ENCODE measurements around the gene PDGFC.

Gene PDGFC

DNA sequence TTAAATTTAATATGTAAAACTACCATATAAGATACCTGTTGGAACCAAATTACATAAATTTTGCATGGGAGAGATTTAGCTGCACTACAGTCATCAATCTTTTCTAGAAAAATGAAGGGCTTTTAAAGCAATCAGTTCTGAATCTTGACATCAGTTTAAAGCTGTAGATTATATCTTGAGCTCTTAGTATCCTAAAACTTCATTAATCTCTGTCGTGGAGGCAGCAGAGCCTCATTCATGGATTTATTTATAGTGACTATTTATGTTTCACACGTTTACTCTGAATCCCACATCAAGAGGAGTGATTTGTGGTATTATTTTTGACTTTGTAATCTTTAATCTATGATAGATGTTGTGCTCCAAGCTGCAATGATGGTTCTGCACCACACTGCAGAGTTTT is 175.9 kb downstream of the PDGFC start:
- TF ChIP-seq GATA2 (IDR thresholded peaks at IDR 0.05; ENCODE audit: low read depth, low read length): no peak
- TF ChIP-seq GATA3 (IDR thresholded peaks at IDR 0.05; ENCODE audit: low read depth, low read length): no peak

- TF ChIP-seq GATA3 (IDR thresholded peaks at IDR 0.05; ENCODE audit: low read depth, low read length) (no peak), GATA2 (IDR thresholded peaks at IDR 0.05; ENCODE audit: low read depth, low read length) (no peak)
Measured at GRCh38 chr4:156794863-156795262, 176.7 kb downstream of the PDGFC start.

GRCh38 chr4:156792462-156793085 is 179.0 kb downstream of the PDGFC start:
- TF ChIP-seq GATA2 (IDR thresholded peaks at IDR 0.05; ENCODE audit: low read depth, low read length) (no peak), GATA3 (IDR thresholded peaks at IDR 0.05; ENCODE audit: low read depth, low read length) (no peak)

- TF ChIP-seq GATA3 (IDR thresholded peaks at IDR 0.05; ENCODE audit: low read depth, low read length) (no peak), GATA2 (IDR thresholded peaks at IDR 0.05; ENCODE audit: low read depth, low read length) (no peak)
Measured at GRCh38 chr4:156790866-156791265, 180.7 kb downstream of the PDGFC start.

GRCh38 chr4:156788782-156789181 is 182.8 kb downstream of the PDGFC start:
- TF ChIP-seq GATA3 (IDR thresholded peaks at IDR 0.05; ENCODE audit: low read depth, low read length) (no peak), GATA2 (IDR thresholded peaks at IDR 0.05; ENCODE audit: low read depth, low read length) (no peak)

- TF ChIP-seq GATA3 (IDR thresholded peaks at IDR 0.05; ENCODE audit: low read depth, low read length): no peak
- TF ChIP-seq GATA2 (IDR thresholded peaks at IDR 0.05; ENCODE audit: low read depth, low read length): no peak
Measured at GRCh38 chr4:156786713-156787112, 184.9 kb downstream of the PDGFC start.

DNA sequence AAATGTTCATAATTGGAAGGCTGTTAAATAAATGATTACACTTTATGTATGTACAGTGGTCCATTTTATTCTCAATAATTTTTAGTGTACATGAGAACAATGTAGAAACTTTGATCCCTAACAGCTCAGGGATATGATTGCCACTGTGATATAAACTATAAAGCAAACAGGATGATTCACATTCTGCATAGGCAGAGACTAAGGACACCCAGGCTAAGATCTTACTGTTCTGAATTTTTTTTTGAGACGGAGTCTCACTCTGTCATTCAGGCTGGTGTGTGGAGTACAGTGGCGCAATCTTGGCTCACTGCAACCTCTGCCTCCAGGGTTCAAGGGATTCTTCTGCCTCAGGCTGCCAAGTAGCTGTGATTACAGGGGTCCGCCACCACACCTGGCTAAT is 186.6 kb downstream of the PDGFC start:
- TF ChIP-seq GATA3 (IDR thresholded peaks at IDR 0.05; ENCODE audit: low read depth, low read length) (no peak), GATA2 (IDR thresholded peaks at IDR 0.05; ENCODE audit: low read depth, low read length) (no peak)

GRCh38 chr4:156783966-156784365 is 187.6 kb downstream of the PDGFC start:
- TF ChIP-seq GATA3 (IDR thresholded peaks at IDR 0.05; ENCODE audit: low read depth, low read length): no peak
- no peak for TF ChIP-seq GATA2 (IDR thresholded peaks at IDR 0.05; ENCODE audit: low read depth, low read length)

GRCh38 chr4:156782491-156782890 is 189.1 kb downstream of the PDGFC start:
- no peak for TF ChIP-seq GATA3 (IDR thresholded peaks at IDR 0.05; ENCODE audit: low read depth, low read length)
- no peak for TF ChIP-seq GATA2 (IDR thresholded peaks at IDR 0.05; ENCODE audit: low read depth, low read length)

DNA sequence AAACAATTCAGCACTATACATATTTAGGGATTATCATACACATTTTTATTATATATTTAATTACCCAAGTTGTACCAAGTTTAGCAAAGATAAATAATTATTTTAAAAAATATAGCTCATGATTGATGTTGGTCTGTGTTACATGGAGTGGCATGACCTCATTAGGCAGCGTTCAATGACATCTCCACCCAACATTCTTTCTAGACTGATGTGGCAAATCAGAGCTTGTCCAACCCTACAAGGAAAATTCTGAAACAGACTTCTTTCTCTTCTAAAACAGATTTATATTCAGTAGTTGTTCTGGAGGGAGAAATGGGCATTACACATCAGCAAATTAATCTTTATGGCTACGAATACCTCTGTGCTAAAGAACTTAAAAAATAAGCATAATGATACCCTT is 189.7 kb downstream of the PDGFC start:
- TF ChIP-seq GATA2 (IDR thresholded peaks at IDR 0.05; ENCODE audit: low read depth, low read length) (no peak), GATA3 (IDR thresholded peaks at IDR 0.05; ENCODE audit: low read depth, low read length) (no peak)

DNA sequence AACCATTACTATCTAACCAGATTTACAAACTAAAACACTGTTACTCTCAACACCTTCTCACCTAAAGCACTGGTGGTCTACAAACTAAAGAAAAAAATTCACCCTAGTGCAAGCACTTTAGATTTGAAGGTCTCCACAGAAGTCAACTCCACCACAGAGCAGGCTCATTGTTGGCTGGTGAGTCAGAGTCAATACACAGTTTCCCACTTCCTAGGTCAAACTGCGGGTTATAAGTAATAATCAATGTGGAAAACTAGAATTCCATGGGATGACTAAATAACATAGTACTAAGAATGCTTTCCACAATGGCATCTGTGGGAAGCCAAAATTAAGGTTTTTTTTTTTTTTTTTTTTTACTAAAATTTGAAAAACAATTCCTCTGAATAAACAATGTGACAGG is 191.8 kb downstream of the PDGFC start:
- TF ChIP-seq GATA2 (IDR thresholded peaks at IDR 0.05; ENCODE audit: low read depth, low read length): no peak
- TF ChIP-seq GATA3 (IDR thresholded peaks at IDR 0.05; ENCODE audit: low read depth, low read length): no peak

DNA sequence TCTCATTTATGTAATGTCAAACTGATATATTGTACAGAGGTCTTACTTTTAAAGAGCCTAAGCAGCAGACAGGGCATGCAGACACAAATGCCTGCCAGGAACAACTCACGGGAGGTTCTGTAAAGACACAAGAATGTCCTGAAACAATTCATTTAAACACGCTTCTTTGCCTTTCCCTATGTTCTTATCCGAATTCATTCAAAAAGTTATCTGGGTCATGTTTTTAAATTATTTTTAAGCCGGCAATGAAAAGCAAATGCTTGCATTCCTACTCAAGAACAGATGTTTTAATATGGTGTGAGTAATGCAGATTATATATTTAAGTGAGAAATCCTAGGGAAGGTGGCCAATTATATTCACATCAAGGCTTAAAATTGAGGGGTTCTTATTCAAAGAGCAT is 192.6 kb downstream of the PDGFC start:
- TF ChIP-seq GATA2 (IDR thresholded peaks at IDR 0.05; ENCODE audit: low read depth, low read length): no peak
- TF ChIP-seq GATA3 (IDR thresholded peaks at IDR 0.05; ENCODE audit: low read depth, low read length): no peak

DNA sequence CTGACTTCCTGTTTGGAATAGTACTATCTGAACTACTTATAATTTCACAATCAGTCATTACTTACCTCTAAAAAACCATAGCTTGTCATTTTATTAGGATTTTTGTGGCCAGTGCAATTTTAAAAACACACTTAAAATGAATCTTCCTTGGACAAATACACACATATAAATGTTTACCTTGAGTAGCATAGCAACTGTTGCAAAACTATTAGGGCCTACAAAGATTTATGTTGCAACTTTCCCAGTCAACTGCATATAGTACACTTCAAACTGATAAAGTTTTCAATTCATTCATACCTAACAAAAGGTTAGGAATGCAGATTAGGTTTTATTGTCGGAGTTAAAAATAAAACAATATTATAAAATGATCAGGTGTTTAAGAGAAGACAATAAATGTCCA is 193.0 kb downstream of the PDGFC start:
- TF ChIP-seq GATA2 (IDR thresholded peaks at IDR 0.05; ENCODE audit: low read depth, low read length) (no peak), GATA3 (IDR thresholded peaks at IDR 0.05; ENCODE audit: low read depth, low read length) (no peak)

DNA sequence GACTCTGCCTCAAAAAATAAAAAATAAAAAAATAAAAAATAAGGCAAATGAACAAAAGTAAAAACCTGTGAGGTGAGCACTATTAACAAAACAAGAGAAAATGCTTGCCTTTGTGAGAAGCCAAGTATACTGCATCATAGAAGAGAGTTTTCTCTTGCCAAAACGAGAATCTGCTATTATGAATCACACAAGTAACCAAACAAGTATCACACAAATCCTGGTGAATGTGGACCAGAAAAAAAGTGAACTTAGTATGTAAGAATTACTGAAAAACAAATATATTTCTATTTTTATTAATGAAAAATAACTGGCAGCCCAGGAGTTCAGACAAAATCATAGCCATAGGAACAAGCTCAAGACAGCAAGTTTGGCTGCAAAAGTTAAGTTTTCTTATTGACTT is 193.5 kb downstream of the PDGFC start:
- TF ChIP-seq GATA2 (IDR thresholded peaks at IDR 0.05; ENCODE audit: low read depth, low read length) (no peak), GATA3 (IDR thresholded peaks at IDR 0.05; ENCODE audit: low read depth, low read length) (no peak)

DNA sequence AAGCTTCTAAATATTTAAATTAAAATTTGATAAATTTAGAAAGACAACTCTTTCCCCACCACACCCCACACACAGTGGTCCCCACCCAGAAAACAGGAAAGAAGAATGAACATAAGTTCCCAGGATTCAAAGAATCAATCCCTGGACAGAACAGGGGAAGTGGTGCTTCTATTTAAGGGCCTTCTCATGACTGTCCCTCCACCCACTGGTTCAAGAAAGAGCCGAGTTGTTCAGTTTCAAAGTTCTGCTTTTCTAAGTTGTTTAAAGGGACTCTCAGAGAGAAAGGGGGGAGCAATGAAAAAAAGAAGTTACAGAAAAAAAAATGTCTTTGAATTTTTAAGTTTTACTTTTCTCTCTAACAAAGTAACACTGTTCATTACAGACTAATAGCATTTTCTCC is 195.8 kb downstream of the PDGFC start:
- no peak for TF ChIP-seq GATA3 (IDR thresholded peaks at IDR 0.05; ENCODE audit: low read depth, low read length)
- no peak for TF ChIP-seq GATA2 (IDR thresholded peaks at IDR 0.05; ENCODE audit: low read depth, low read length)

GRCh38 chr4:156774422-156774821 is 197.2 kb downstream of the PDGFC start:
- TF ChIP-seq GATA3 (IDR thresholded peaks at IDR 0.05; ENCODE audit: low read depth, low read length) (no peak), GATA2 (IDR thresholded peaks at IDR 0.05; ENCODE audit: low read depth, low read length) (no peak)
